GM21723 (cell line): ENCODE measurements around the gene NEUROG1.
"Not testable (repeated sequence)": the region's sequence is repeated elsewhere in the genome, so short reads cannot be mapped to it uniquely, and the experiment has no call there.

Experiments
- ATAC-seq: cut with Tn5 transposase; IDR thresholded peaks from one replicate; pipeline ENCODE4 v1.9.1; 2021; ENCODE audit warnings: mild to moderate bottlenecking, moderate library complexity; ENCODE audit not compliant: unreplicated experiment

Gene NEUROG1

DNA sequence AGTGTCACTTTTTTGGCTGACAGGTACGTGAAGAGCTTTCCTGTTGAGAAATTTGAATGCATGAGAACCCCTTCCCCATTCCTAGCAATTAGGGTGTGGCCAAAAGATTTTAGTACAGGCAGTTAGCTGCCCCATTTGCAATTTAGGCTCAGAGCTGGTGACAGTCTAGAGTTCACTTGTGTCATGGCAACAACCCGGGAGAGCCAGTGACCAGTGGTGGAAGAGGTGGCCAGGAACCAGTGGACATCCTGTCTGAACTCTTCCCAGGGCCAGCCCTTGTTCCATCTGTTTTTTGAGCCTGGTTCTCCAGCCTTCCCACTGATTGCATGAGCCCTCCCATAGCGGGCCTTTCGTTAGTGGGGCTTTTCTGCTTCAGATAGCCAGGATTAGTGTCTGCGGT lies 2.5 kb upstream of the NEUROG1 start:
- no peak for ATAC-seq

DNA sequence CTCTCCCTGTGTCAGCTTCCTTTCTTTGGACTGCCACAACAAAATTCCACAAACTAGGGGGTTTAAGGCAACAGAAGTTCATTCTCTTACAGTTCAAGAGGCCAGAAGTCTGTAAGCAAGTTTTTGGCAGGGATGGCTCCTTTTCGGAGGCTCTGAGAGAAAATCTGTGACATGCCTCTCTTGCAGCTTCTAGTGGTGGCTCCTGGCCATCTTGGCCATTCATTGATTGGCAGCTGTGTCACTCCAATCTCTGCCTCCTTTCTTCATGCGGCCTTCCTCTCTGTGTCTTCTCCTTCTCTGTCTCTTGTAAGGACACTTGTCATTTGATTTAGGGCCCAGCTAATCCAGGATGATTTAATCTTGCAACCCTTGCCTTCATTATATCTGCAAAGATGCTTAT lies 2.0 kb upstream of the NEUROG1 start:
- no peak for ATAC-seq

DNA sequence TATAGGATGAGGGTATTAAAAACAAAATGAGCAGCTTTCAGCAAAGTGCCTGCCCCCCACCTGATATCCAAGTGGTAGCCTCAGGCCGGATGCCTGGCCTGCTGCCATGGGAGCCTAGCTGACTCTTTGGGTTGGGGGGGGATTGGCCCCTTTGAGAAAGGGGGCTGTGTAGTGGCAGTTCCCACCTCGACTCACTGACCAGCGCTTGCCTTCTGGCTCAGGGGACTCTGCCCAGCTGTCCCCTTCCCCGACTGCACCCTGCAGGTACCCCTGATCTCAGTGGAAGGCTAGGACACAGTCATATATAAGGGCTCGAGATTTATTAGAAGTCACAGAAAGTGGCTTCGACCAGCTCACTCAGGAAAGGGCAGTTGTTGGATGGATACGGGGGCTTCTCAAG lies 1.5 kb upstream of the NEUROG1 start:
- no peak for ATAC-seq

DNA sequence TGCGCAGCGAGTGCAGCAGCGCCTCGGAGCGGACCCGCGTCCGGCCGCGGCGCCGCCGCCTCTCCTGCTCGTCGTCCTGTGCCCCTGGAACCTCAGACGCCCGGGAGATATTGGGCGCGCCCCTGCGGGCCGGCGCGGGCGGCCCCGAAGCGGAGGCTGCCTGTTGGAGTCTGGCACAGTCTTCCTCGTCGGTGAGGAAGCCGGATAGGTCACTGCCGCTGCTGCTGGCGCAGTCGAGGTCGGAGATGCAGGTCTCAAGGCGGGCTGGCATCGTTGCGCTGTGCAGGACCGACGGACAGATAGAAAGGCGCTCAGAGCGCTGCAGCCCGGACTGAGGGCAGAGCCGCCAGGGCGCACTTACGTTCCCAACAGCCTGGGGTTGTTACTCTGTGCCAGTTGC lies 344 bp downstream of the NEUROG1 start:
- ATAC-seq, result no peak

DNA sequence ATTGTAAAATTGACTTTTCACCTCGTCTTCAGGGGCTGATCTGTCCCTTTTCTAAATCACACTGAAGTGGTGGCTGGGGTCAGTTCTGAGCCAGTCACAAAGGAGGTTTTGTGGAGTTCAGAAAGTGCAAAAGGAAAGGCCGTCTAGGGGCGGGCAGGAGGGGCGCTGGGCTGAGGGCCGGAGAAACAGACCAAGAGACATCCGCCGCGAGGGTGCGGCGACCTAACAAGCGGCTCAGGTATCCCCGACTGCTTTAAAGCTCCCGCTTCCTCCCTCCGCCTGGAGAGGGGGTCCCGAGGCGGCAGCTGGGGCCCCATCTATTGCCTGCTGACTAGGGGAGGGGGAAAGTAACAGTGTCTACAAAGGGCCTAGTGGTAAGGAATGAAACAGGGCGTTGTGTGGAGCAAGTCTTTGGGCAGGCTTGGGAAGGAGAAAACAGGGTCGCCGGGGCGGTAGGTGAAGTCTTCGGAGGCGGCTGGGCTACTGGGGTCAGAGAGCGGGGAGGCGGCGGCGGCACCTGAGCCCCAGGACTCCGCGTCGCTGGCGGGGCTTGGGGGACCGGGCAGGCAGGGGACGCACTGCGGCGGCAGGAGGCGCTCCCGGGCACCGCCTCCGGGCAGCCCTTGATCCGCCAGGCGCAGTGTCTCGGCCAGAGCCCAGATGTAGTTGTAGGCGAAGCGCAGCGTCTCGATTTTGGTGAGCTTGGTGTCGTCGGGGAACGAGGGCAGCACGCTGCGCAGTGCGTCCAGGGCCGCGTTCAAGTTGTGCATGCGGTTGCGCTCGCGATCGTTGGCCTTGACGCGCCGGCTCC lies 950 bp downstream of the NEUROG1 start:
- ATAC-seq, result no peak

DNA sequence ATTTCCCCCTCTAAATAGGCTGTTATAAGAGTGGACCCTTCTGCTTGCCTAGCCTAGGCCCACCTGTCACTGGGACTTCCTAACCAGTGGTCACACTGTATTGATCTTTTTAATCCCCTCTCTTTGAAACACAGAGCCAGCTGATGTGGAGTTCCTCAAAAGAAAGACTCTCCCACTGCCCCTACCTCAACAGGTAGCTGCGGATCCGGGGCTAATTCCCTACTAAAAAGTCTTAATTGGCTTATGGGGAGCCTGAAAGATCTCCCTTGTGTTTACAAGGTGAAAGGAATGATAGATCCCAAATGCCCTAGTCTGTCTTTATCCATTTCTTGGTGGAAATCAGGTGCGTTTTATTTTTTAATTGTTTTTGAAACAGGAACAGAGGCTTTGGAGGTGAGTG lies 2.0 kb downstream of the NEUROG1 start:
- no peak for ATAC-seq

DNA sequence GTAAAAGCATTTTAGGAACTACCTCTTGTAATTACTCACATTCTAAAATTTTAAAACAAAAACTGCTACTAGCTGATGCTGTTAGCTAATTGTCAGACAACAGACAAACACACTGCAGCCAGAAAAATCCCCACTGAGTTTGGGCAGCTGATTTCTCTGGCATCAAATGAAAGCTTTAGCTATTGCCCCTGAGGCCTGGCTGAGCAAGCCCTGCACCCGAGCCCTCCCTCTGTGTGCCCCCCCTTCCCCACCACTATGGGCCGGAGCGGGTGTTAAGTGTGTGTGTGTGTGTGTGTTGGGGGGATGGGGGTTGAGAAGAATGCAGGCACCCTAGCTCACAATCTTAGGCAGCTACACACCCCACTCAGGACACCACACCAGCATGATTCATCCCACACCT lies 2.4 kb downstream of the NEUROG1 start:
- ATAC-seq, result no peak

DNA sequence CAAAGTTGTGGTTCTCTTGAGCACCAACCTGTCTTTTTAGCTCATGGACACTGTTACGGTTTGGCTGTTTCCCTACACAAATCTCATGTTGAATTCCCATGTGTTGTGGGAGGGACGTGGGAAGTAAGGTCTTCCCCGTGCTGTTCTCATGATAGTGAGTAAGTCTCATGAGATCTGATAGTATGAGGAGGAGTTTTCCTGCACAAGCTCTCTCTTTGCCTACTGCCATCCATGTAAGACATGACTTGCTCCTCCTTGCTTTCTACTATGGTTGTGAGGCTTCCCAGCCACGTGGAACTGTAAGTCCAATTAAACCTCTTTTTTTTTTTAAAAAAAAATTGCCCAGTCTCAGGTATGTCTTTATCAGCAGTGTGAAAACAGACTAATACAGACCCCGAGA lies 6.2 kb downstream of the NEUROG1 start:
- not testable (repeated sequence) for ATAC-seq

DNA sequence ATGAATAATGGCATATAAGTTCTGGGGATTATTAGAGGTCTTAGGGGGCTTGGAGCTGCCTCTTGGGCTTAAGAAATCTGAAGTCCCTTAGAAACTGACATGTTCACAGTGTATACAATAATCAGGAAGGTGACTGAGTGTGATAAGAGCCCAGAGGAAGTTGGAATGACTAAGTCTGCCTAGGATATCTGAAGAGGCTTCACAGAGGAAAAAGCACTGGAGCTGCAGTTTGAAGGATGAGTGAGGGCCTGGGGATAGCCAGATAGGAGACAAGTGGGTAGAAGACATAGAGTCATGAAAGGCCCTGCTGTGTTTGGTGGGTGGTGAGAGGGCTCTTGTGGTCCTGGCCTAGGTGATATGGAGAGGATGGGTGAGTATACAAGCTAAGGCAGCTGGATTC lies 8.8 kb downstream of the NEUROG1 start:
- no peak for ATAC-seq

DNA sequence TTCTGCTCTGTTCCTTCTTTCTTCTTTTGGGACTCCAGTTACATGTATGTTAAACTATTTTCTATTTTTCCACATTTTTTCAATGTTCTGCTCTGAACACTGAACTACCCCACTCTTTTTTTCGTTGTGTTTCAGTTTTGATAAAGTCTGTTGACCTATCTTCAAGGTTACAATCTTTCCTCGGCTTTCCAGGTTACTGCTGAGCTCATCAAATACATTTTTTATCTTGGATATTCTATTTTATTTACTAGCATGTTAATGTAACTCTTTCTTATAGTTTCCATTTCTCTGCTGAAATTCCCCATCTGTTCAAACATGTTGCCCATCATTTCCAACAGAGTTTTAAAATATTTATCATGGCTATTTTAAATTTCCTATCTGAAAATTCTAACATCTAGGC lies 13.8 kb downstream of the NEUROG1 start:
- ATAC-seq, result no peak

DNA sequence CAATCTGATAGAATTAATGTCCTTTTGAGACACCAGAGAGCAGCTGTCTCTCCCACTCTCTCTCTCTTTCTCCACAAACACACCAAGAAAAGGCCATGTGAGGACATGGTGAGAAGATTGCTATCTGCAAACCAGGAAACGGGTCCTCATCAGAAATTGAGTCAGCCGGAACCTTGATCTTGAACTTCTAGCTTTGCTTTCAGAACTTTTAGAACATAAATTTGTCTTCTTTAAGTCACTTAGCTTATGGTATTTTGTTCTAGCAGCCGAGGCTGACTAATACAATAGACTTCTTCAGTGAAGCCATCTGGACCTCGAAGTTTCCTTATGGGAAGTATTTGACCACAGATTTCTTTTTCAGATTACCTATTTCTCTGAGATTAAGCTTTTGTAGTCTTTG lies 18.1 kb downstream of the NEUROG1 start:
- ATAC-seq, result no peak

DNA sequence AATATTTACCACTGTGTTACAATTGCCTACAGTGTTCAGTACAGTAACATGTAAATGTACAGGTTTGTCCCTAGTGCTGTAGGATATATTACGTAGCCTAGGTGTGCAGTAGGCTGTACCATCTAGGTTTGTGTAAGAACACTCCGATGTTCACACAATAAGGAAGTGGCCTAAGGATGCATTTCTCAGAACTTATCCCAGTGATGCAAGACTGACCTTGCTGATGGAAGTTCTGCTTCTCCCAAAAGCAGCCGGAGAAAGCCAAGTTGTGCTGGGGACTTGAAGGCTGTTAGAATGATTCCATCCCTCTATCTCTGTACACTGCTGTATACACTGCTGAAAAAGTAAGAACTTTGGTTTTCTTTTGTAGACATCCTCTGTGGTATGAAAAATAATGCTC lies 21.6 kb downstream of the NEUROG1 start:
- no peak for ATAC-seq

DNA sequence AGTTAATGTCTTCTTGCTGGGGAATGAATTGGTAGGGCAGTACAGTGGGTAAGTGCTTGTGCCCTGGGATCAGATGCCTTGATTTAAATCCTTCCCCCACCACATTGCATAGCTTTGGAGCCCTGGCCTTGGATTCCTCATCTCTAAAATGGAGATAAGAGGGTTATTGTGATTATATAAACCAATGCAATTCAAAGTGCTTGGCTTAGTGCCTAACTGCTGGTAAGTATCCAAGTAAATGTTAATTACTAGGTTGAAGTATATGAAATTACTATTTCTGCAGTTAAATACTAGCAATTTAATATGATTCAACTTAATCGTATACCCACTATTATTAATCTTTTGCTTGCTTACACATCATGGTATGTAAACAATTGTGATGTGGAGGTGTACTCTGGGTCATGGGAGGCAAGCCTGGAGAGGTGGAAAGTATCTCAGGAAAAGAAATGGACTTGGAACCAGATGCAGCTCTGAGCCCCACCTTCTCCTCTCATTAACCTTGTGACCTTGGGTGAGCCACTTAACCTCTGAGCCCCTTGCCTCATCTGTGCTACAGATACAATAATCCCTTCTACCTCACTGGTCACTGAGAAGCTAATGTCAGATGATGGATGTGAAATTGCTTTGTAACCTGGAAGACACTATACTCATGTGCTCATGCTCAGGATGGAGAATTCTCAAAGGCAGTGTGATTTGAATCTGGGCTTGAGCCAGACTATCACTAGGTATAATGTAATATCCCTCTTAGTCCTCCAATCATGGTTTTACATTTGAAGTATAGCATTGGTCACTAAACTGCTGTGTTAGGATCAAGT lies 23.8 kb downstream of the NEUROG1 start:
- ATAC-seq, result no peak

DNA sequence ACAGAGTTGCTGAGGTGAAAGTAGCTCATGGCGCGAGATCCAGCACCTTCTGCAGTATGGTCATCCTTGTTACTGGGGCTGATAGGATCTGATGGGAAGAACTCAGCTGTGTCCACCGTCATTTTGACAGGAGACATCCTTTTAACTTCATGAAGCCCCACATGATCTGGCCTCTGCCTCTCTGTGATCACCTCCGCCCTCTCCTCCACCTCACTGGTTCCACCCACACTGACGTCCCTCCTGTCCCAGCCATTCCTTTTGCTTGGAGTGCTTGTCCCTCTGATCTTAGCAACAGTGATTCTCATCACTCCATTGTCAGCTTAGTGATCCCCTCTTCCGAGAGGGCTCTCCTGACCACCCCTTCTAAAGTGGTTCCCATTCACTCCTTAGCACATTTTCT lies 25.8 kb downstream of the NEUROG1 start:
- no peak for ATAC-seq

DNA sequence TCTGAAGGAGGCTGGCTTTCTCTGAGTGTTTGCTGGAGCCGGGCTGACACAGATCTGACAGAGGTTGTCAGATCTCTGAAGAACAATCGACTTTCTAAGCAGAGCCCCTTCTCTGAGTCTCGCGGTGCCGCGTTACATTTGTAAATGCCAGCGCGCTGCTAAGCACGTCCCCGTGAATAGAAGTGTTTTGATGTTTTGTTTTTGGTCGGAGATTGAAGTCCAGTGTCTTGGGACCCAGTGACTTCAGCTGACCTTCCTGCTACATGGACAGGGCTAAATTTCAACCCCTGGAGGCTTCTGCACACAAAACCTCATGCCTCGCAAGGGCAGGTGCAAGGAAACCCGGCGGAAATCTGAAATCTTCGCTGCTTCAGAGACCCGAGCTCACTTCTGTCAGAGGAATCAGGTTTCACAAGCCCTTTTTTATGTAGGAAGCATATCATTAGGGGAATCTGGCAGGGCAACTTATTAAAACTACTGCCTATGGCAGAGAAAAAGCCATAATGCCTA lies 27.2 kb downstream of the NEUROG1 start:
- ATAC-seq, result no peak

DNA sequence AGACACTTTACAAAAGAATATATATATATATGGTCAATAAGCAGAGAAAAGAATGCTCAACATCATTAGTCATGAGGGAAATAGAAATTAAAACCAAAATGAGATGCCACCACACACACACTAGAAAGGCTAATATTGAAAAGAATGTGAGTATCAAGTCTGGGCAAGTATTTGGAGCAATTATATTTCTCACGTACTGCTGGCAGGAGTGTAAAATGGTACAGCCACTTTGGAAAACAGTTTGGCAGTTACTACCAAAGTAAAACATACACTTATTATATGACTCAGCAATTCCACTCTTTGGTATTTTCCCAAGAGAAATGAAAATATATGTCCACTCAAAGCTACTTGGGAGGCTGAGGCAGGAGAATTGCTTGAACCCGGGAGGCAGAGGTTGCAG lies 29.8 kb downstream of the NEUROG1 start:
- no peak for ATAC-seq

DNA sequence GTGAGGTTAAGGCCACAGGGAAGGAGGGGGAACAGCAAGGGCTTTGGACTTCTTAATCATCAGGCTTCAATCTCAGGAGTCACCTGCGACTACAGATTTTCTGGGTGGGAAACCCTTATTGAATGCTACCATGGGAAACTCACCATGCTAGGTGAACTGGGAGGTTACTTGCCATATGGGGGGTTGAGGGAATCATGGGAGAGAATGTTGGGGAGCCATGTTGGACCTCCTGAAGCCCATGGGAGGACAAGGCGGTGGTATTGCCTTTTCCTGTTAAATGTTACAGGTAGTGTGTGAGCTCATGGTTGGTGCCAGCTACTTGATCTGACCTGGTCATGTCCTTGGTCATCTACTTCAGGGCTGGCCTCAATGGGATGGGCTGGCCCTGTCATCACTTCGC lies 31.4 kb downstream of the NEUROG1 start:
- no peak for ATAC-seq

DNA sequence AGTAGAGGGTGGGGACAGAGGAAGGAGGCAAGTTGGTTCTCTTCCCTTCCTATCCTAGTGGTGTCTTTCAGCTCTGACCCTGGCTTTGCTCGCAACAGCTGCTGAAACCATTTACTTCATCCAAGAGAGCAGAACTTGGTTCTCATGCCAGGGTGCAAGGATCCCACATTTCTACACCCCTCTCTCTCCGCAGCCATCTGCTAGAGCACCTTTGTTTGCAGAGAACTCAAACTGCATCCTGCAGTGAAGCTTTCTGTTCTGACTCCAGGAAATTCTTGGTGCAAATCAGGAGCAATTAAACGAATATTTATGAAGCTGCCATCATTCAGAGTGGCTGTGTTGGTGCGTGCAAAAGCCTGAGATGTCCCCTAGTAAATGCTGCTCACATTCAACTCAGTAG lies 31.9 kb downstream of the NEUROG1 start:
- ATAC-seq, result no peak

DNA sequence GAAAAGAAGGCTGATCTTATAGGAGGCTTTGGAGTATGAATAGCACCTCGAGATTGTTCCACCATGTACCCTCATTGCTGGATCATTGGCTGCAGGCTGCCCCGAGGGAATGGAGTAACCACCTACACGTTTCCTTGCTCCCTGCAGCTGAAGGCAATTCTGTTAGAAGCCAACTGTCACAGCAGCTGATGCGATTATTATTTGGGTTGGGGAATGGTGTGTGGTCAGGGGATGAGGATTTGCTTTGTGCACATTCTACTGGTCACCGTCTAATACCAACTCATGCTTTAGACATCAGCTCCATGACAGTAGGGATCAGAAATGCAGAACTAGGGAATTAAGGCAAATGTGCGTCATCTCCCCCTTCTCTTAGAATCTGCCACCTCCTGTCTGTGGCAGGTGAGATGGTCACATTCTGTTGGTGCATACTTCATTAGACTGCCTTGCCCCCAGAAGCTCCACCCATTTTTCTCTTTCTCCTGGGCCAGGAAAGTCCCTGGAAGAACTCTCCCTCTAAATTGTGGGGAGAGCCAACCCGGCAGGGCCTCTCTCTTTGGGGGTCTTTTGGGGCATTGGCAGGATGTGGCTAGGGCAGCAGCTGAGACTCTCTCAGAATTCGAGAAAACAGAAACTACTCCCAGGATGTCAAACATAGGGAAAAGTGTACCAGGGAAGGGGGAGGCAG lies 32.8 kb downstream of the NEUROG1 start:
- ATAC-seq, result no peak

DNA sequence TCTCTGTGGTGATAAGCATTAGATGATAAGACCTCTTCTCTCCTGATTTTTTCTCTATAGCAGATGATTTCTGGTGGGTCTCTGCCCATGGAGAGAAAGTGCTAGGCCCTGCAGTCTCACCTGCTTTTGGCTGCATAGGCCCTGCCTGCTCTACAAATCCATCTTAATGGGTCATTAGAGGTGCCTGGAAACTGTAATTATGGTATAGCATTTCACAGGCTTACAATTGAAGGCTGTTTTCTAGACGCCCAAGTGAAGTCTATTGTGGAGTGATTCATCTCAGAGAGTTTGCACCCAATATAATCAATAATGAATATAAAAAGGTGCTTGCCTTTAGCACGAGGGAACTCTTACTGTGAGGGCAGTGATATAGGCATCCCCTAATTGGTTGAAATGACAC lies 33.8 kb downstream of the NEUROG1 start:
- ATAC-seq, result no peak

DNA sequence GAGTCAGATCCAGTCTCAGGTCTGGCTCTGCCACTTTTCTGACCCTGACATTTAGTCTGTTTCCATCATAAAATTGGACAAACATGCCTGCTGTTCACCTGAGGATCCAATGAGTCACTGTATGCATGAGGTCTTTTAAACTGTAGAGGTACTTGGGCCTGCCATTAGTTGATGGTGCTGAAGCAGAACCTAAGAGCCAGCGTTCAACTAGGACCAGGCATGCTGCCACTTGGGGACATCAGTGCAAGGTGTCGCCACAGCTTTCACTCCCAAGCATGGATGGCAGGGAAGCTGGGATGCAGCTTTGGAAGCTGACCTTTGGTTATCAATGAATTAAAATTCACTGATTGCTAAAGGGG lies 37.1 kb downstream of the NEUROG1 start:
- no peak for ATAC-seq
